ENCODE results near the gene GH1. TPM values are rescaled to one million over a fixed set of nuclear protein-coding genes. Genes with fewer than 3 reads are reported as not detected.

GH1 gene
- total and polyA plus RNA-seq, 9 donors = not detected

- no peaks in the 10 kb centered on the region for H3K9me3 ChIP-seq
- no peak overlapping the region for H3K4me3 ChIP-seq
- no peaks in the 10 kb centered on the region for H3K36me3 ChIP-seq
- H3K27ac ChIP-seq = no peak overlapping the region
- no peak for TF ChIP-seq CTCF (IDR thresholded peaks at IDR 0.05)
- no peak for TF ChIP-seq POLR2A (IDR thresholded peaks at IDR 0.05)
- no peak for TF ChIP-seq EP300 (IDR thresholded peaks at IDR 0.05)
- intact Hi-C loops (cut with DNase I) = loop anchor here in 2 of 4 donors (10.0 kb wide), 2 partner anchors 95 to 355 kb away; partner anchors contain the start of gene ICAM2 (in 1 of the 2)
- DNase-seq = no peak
- no peaks in the 10 kb centered on the region for H3K4me1 ChIP-seq (ENCODE audit: insufficient read depth)
- 89 to 90% (median 89%) methylated on average over 24 of the region's 24 CpGs for WGBS, 3 donors
- H3K27me3 ChIP-seq = no peaks in the 10 kb centered on the region
Observed at GRCh38 chr17:63929860-63930766, 11.5 kb upstream of the GH1 start.

- no peaks in the 10 kb centered on the region for H3K4me1 ChIP-seq (ENCODE audit: insufficient read depth)
- no peaks in the 10 kb centered on the region for H3K9me3 ChIP-seq
- no peaks in the 10 kb centered on the region for H3K27me3 ChIP-seq
- intact Hi-C loops (cut with DNase I) = loop anchor here in 1 of 4 donors (10.0 kb wide), 1 partner anchor 96 kb away; the partner anchor contains the start of gene ICAM2
- no peak overlapping the region for H3K4me3 ChIP-seq
- H3K27ac ChIP-seq = no peak overlapping the region
- no peak for TF ChIP-seq POLR2A (IDR thresholded peaks at IDR 0.05)
- TF ChIP-seq EP300 (IDR thresholded peaks at IDR 0.05) = no peak
- no peak for TF ChIP-seq CTCF (IDR thresholded peaks at IDR 0.05)
- DNase-seq = no peak
- 86 to 90% (median 87%) methylated on average over 8 to 10 of the region's 10 CpGs for WGBS, 3 donors
- H3K36me3 ChIP-seq = no peaks in the 10 kb centered on the region
Observed at GRCh38 chr17:63928966-63929695, 10.5 kb upstream of the GH1 start.

- Histone ChIP-seq H3K4me3 (no peak overlapping the region), H3K4me1 (ENCODE audit: insufficient read depth) (no peaks in the 10 kb centered on the region), H3K27ac (no peak overlapping the region), H3K9me3 (no peaks in the 10 kb centered on the region), H3K27me3 (no peaks in the 10 kb centered on the region), H3K36me3 (no peaks in the 10 kb centered on the region)
- TF ChIP-seq POLR2A (IDR thresholded peaks at IDR 0.05) (no peak), CTCF (IDR thresholded peaks at IDR 0.05) (no peak), EP300 (IDR thresholded peaks at IDR 0.05) (no peak)
- intact Hi-C loops (cut with DNase I) = loop anchor here in 1 of 4 donors (10.0 kb wide), 1 partner anchor 97 kb away; the partner anchor contains the start of gene ICAM2
- 89 to 96% (median 90%) methylated on average over 10 of the region's 10 CpGs for WGBS, 3 donors
- DNase-seq = no peak
Observed at GRCh38 chr17:63928172-63928666, 9.6 kb upstream of the GH1 start.

GRCh38 chr17:63927464-63928171, 9.0 kb upstream of the GH1 start:
- no peaks in the 10 kb centered on the region for H3K36me3 ChIP-seq
- TF ChIP-seq CTCF (IDR thresholded peaks at IDR 0.05) = no peak
- no peak for TF ChIP-seq EP300 (IDR thresholded peaks at IDR 0.05)
- no peak for TF ChIP-seq POLR2A (IDR thresholded peaks at IDR 0.05)
- H3K4me3 ChIP-seq = no peak overlapping the region
- no peak for DNase-seq
- H3K27ac ChIP-seq = no peak overlapping the region
- intact Hi-C loops (cut with DNase I) = loop anchor here in 1 of 4 donors (10.0 kb wide), 1 partner anchor 97 kb away; the partner anchor contains the start of gene ICAM2
- H3K4me1 ChIP-seq (ENCODE audit: insufficient read depth) = no peaks in the 10 kb centered on the region
- H3K9me3 ChIP-seq = no peaks in the 10 kb centered on the region
- H3K27me3 ChIP-seq = no peaks in the 10 kb centered on the region
- 65 to 70% (median 67%) methylated on average over 8 of the region's 8 CpGs for WGBS, 3 donors

All from ovary (tissue), 9 donors.